ENCODE measurements around the gene HAVCR2. TPM values are rescaled to one million over a fixed set of nuclear protein-coding genes. Genes with fewer than 3 reads are reported as not detected.
A peak's percentile ranks its signal among the peaks of the same experiment; 100 is the strongest.

Gene HAVCR2
- total and polyA plus RNA-seq, 2 experiments from 2014 or later, result not detected

DNA sequence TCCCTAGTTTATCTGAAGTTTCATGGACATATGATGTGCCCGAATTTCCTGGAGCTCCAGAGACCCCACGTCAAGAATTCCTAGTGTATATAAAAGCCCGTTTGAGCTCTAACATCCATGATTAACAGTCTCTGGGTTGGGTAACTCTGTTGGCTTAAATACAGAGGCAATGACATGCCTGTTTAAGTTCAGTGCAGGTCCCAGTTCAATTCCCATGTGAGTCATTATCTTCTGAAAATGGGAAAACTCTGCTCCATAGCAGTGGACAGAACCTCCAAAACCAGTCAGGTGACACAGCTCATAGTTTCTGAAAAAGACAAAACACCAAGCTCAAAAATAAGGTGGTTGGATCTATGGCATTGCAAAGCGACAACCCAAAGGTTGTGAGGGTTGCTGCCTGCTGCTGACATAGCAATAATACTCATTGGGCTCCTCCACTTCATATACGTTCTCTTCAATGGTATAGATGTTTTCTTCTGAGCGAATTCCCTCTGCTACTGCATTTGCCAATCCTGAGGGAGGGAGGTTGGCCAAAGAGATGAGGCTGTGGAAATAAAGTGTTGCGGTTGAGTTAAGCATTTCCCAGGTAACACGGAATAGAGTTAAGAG is 22.0 kb downstream of the HAVCR2 start:
- H3K9me2 ChIP-seq (ENCODE audit: insufficient read depth), result no peaks in the 10 kb centered on the region
- H3K9me3 ChIP-seq (ENCODE audit: low read depth), result no peaks in the 10 kb centered on the region
- H3K36me3 ChIP-seq (ENCODE audit: low read depth), result no peaks in the 10 kb centered on the region
- H3K79me2 ChIP-seq (ENCODE audit: insufficient read depth), result no peaks in the 10 kb centered on the region
- H2AFZ ChIP-seq, result no peak overlapping the region
- H3K9ac ChIP-seq, result no peak overlapping the region
- no peaks in the 10 kb centered on the region for H3F3A ChIP-seq (ENCODE audit: insufficient read depth)
- no peak for DNase-seq
- H3K27ac ChIP-seq, result no peak overlapping the region
- H3K4me1 ChIP-seq (ENCODE audit: insufficient read depth), result no peaks in the 10 kb centered on the region
- H3K27me3 ChIP-seq (replicated peaks; ENCODE audit: insufficient read depth), result 0 out of 2 replicates have a peak, but pooled peaks cover 6% of the 10 kb centered on the region
- no peak overlapping the region for H3K4me2 ChIP-seq (ENCODE audit: unreplicated experiment)
- WGBS, 2 experiments (ENCODE audit: low coverage in 1 of 2, low lambda C conversion rate in 2 of 2, missing lambda C conversion rate in 2 of 2), result 49 to 55% methylated on average over 8 of the region's 8 CpGs
- H3K4me3 ChIP-seq, result no peak overlapping the region
- TF ChIP-seq EZH2 (IDR thresholded peaks at IDR 0.05; ENCODE audit: insufficient read depth, poor library complexity, severe bottlenecking), result no peak
- TF ChIP-seq EZH2phosphoT487 (IDR thresholded peaks at IDR 0.05; ENCODE audit: insufficient read depth, low read depth), result no peak
- no peaks in the 10 kb centered on the region for H4K20me1 ChIP-seq (ENCODE audit: insufficient read depth)
- in situ Hi-C loops (cut with MboI), result no loop called here

DNA sequence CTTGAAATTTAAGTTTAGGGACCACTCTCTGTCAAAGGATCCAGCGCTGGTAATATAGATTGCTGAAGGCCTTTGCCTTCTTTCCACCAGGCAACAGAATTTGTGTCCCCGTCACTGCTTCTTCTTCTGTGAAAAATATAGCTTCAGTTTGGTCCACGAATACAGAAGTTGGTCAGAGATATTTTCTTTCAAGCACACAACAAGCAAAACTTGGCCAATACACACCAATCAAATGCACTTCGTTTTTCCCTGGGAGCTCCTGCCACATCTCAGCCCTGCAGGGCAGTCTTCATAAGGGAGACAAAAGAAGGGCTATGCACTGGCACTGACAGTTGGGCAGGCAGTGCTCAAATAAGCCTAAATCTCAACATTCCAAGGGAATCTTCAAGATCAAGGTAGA is 22.9 kb downstream of the HAVCR2 start:
- Histone ChIP-seq H3K79me2 (ENCODE audit: insufficient read depth) (no peaks in the 10 kb centered on the region), H2AFZ (no peak overlapping the region), H3K9me2 (ENCODE audit: insufficient read depth) (no peaks in the 10 kb centered on the region), H3K9me3 (ENCODE audit: low read depth) (no peaks in the 10 kb centered on the region), H3K36me3 (ENCODE audit: low read depth) (no peaks in the 10 kb centered on the region), H3F3A (ENCODE audit: insufficient read depth) (no peaks in the 10 kb centered on the region), H4K20me1 (ENCODE audit: insufficient read depth) (no peaks in the 10 kb centered on the region), H3K4me3 (no peak overlapping the region), H3K4me2 (ENCODE audit: unreplicated experiment) (no peak overlapping the region), H3K27me3 (replicated peaks; ENCODE audit: insufficient read depth) (0 out of 2 replicates have a peak, but pooled peaks cover 6% of the 10 kb centered on the region), H3K4me1 (ENCODE audit: insufficient read depth) (no peaks in the 10 kb centered on the region), H3K9ac (no peak overlapping the region), H3K27ac (no peak overlapping the region)
- DNase-seq, result no peak
- TF ChIP-seq EZH2 (IDR thresholded peaks at IDR 0.05; ENCODE audit: insufficient read depth, poor library complexity, severe bottlenecking) (no peak), EZH2phosphoT487 (IDR thresholded peaks at IDR 0.05; ENCODE audit: insufficient read depth, low read depth) (no peak)
- in situ Hi-C loops (cut with MboI), result no loop called here
- 39 to 42% methylated on average over 4 of the region's 4 CpGs for WGBS, 2 experiments (ENCODE audit: low coverage in 1 of 2, low lambda C conversion rate in 2 of 2, missing lambda C conversion rate in 2 of 2)

DNA sequence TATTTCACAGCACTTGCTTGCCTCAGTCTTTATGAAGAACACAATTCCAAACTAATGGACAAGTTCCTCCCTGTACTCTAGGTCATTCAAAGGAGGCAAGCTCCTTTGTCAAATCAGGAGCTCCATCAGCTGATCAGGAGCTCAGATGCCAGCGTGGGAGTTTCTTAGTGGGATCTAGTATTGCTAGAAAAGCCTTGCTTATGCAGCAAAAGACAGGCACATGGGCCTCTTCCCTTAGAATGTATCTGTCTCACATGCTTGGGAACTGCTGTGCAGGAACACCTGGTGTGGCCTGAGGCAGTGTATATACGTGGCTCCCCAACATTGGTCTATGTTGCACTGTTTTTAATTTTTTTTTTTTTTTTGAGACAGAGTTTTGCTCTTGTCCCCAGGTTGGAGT is 28.6 kb downstream of the HAVCR2 start:
- Histone ChIP-seq H4K20me1 (ENCODE audit: insufficient read depth) (no peaks in the 10 kb centered on the region), H3K79me2 (ENCODE audit: insufficient read depth) (no peaks in the 10 kb centered on the region), H3K27ac (no peak overlapping the region), H3K27me3 (replicated peaks; ENCODE audit: insufficient read depth) (no peaks in the 10 kb centered on the region), H3K4me1 (ENCODE audit: insufficient read depth) (no peaks in the 10 kb centered on the region), H3K4me2 (ENCODE audit: unreplicated experiment) (no peak overlapping the region), H2AFZ (no peak overlapping the region), H3K36me3 (ENCODE audit: low read depth) (no peaks in the 10 kb centered on the region), H3K9ac (no peak overlapping the region), H3K9me3 (ENCODE audit: low read depth) (no peaks in the 10 kb centered on the region), H3K4me3 (no peak overlapping the region), H3F3A (ENCODE audit: insufficient read depth) (no peaks in the 10 kb centered on the region), H3K9me2 (ENCODE audit: insufficient read depth) (no peaks in the 10 kb centered on the region)
- TF ChIP-seq EZH2 (IDR thresholded peaks at IDR 0.05; ENCODE audit: insufficient read depth, poor library complexity, severe bottlenecking) (no peak), EZH2phosphoT487 (IDR thresholded peaks at IDR 0.05; ENCODE audit: insufficient read depth, low read depth) (no peak)
- DNase-seq, result no peak
- WGBS, 2 experiments (ENCODE audit: low coverage in 1 of 2, low lambda C conversion rate in 2 of 2, missing lambda C conversion rate in 2 of 2), result 39 to 44% methylated on average over 2 of the region's 2 CpGs
- in situ Hi-C loops (cut with MboI), result no loop called here

DNA sequence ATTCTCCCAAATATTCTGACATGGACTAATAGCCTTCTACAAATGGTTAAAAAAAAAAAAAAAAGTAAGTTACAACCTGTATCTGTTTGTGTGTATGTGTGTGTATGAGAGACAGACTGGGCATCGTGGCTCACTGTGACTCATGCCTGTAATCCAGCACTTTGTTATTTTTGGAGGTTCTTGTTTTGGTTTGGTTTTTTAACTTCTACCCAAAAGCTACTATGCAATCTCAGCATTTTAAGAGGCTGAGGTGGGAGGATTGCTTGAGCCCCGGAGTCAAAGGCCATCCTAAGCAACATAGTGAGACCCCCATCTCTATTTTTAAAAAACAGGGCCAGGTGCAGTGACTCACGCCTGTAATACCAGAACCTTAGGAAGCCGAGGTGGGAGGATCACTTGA is 32.3 kb downstream of the HAVCR2 start:
- Histone ChIP-seq H3K36me3 (ENCODE audit: low read depth) (no peaks in the 10 kb centered on the region), H3F3A (ENCODE audit: insufficient read depth) (no peaks in the 10 kb centered on the region), H3K27ac (no peak overlapping the region), H3K4me1 (ENCODE audit: insufficient read depth) (no peaks in the 10 kb centered on the region), H3K79me2 (ENCODE audit: insufficient read depth) (no peaks in the 10 kb centered on the region), H3K9ac (no peak overlapping the region), H4K20me1 (ENCODE audit: insufficient read depth) (no peaks in the 10 kb centered on the region), H3K4me3 (no peak overlapping the region), H3K9me2 (ENCODE audit: insufficient read depth) (no peaks in the 10 kb centered on the region), H3K4me2 (ENCODE audit: unreplicated experiment) (peak overlapping the region; percentile 8), H3K27me3 (replicated peaks; ENCODE audit: insufficient read depth) (no peaks in the 10 kb centered on the region), H3K9me3 (ENCODE audit: low read depth) (no peaks in the 10 kb centered on the region), H2AFZ (no peak overlapping the region)
- DNase-seq, result peak; percentile 73
- in situ Hi-C loops (cut with MboI), result no loop called here
- TF ChIP-seq EZH2 (IDR thresholded peaks at IDR 0.05; ENCODE audit: insufficient read depth, poor library complexity, severe bottlenecking) (no peak), EZH2phosphoT487 (IDR thresholded peaks at IDR 0.05; ENCODE audit: insufficient read depth, low read depth) (no peak)
- 22 to 26% methylated on average over 4 of the region's 4 CpGs for WGBS, 2 experiments (ENCODE audit: low coverage in 1 of 2, low lambda C conversion rate in 2 of 2, missing lambda C conversion rate in 2 of 2)

Data from GM23248 (cell line).